22Rv1 (cell line): ENCODE measurements around the gene TUBA3D.
A peak's percentile ranks its signal among the peaks of the same experiment; 100 is the strongest.
"Not testable (repeated sequence)": the region's sequence is repeated elsewhere in the genome, so short reads cannot be mapped to it uniquely, and the experiment has no call there.

Experiments used
- H3K27ac ChIP-seq: fragments of 450-650 bp; 2 replicates; pipeline ENCODE4 v1.5.1; 2017
- CTCF ChIP-seq: fragments of 450-650 bp; IDR thresholded peaks from 2 replicates; pipeline ENCODE4 v1.5.1; 2017; ENCODE audit warnings: mild to moderate bottlenecking
- ZFX ChIP-seq: fragments of 450-650 bp; IDR thresholded peaks from 2 replicates; pipeline ENCODE4 v1.6.1; 2017; ENCODE audit warnings: antibody characterized with exemption, borderline replicate concordance

Gene TUBA3D

GRCh38 chr2:131521961-131522781, 46.3 kb downstream of the TUBA3D start:
- peak overlapping the region; percentile 60 for H3K27ac ChIP-seq
- TF ChIP-seq ZFX: no peak
- TF ChIP-seq CTCF: no peak

GRCh38 chr2:131525256-131525655, 49.3 kb downstream of the TUBA3D start:
- peak overlapping the region; percentile 60 for H3K27ac ChIP-seq

GRCh38 chr2:131527131-131528001, 51.4 kb downstream of the TUBA3D start, which contains the start of gene CCDC74A:
TSS of gene CCDC74A (plus strand) at chr2:131527888. CDS start at chr2:131527971, 83 bp downstream.
- peak within 1 kb of the TSS; percentile 62 for H3K27ac ChIP-seq

- peak overlapping the region; percentile 25; the same call in 1 of the 2 replicates for H3K27ac ChIP-seq
Observed at GRCh38 chr2:131528981-131529863, 53.3 kb downstream of the TUBA3D start.

- not testable (repeated sequence) for H3K27ac ChIP-seq
Observed at GRCh38 chr2:131529864-131530445, 54.0 kb downstream of the TUBA3D start.

- H3K27ac ChIP-seq: not testable (repeated sequence)
Observed at GRCh38 chr2:131530626-131531344, 54.9 kb downstream of the TUBA3D start.

- H3K27ac ChIP-seq: not testable (repeated sequence)
Observed at GRCh38 chr2:131531547-131532185, 55.7 kb downstream of the TUBA3D start.
